Islet of Langerhans (tissue), 1 donor: Measurements from ENCODE around the gene N4BP3.

ENCODE experiments used
- FAIRE-seq: peaks from one replicate; lab custom pipeline; 2011; peaks lifted over from hg19 to GRCh38; lab: Jason Lieb, UNC

N4BP3 gene

DNA sequence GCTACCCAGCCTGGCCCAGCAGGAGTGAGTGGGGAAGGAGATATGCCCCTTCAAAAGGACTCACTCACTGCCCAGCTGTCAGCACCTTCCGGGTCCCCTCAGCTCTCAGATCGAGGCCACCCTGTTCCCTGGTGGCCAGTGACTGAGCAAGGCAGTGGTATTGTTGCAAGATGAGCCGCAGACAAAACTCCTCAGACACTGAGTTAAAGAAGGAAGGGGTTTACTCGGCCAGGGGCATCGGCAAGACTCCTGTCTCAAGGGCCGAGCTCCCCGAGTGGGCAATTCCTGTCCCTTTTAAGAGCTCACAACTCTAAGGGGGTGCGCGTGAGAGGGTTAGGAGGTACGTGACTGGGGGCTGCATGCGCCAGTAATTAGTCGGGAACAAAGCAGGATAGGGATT, 9.7 kb upstream of the N4BP3 start:
- no peak for FAIRE-seq

DNA sequence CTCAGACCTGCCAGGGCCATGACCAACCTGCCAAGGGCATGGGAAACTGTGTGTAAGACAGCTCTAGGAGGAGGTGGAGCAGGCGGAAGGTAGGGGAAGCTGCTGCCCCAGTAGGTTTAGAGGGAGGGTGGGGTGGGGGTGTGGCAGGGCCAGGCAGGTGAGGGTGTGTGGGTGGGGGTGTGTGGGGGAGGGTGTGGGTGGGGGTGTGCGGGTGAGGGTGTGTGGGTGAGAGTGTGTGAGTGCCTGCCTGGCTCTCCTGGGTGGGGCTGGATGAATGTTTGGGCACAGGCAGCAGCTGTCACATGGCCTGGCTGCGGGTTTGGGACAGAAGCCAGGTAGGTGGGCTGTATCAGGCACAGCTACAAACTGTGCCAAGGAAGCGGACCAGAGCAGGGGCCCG, 8.8 kb upstream of the N4BP3 start:
- no peak for FAIRE-seq

DNA sequence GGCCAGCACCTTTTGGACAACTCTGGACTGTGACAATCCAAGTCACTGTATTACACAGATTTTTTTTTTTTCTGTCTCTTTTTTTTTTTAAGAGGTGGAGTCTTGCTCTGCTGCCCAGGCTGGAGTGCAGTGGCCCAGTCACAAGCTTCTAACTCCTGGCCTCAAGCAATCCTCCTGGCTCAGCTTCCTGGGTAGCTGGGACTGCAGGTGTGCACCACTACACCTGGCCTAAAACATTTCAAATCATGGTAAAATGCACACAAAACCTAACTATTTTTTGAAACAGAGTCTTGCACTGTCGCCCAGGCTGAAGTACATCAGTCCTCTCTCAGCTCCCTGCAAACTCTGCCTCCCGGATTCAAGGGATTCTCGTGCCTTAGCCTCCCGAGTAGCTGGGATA, 7.2 kb upstream of the N4BP3 start:
- no peak for FAIRE-seq

GRCh38 chr5:178106556-178107239, 6.6 kb upstream of the N4BP3 start:
- FAIRE-seq: no peak

DNA sequence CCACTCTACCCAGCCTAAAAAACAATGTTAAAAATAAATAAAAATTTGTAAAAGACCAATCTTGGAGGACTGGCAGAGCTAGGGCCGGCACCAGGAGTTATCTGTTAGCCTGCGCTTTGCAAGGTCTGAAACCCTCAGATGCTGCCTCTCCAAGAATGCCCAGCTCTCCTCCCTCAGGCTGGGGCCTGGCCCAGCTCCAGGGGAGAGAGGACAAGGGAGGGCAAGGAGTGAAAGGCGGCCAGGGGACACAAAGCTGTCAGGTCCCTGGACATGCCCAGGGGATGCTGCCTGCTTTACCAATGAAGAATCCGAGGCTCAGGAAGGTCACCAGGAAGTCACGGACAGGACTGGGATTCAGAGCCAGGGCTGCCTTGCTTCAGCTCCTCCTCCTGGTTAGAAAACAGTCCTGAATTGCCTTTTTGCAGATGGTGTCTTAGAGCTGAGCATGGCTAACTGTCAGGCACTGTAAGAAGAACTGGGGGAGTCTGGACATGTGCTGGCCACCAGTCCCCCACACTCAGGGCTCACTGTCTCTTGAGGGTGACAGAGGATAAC, 5.5 kb upstream of the N4BP3 start:
- no peak for FAIRE-seq

DNA sequence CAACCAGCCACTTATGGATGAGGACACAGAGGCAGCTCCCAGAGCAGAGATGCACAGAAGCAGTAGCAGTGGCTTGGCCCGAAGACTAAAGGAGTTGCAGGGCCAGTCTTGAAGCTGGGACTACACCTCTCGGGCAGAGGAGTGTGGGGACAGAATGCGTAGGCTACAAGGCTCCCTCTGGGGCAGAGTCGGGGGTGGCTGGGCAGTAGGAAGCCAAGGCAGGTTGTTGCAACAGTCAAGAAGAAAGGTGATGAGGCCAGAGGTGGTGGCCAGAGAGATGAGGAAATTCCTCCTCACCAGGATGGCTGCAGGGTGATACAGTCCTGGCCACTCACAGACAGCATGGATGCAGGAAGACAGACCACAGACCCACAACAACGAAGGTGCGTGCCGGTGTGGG, 4.9 kb upstream of the N4BP3 start:
- FAIRE-seq: no peak

- FAIRE-seq: no peak
Observed at GRCh38 chr5:178108966-178109365, 4.4 kb upstream of the N4BP3 start.

DNA sequence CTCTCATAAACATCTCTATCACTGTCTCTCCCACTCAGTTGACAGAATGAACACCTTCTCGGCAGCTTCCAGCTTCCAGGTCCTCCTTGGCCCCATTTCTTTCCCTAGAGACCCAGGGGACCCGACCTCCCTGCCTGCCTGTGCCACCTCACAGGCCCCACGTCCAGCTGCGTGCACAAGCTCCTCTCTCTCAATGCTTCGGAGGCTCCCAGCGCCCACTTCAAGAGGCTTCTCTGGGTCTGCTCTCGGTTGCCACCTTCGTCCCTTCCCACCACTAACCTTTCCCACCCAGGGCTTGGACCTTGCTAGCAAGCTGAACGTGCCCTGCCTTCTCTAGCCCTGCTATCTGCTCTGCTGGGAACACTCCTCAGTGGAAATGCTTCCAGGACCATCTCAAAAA, 2.8 kb upstream of the N4BP3 start:
- no peak for FAIRE-seq

DNA sequence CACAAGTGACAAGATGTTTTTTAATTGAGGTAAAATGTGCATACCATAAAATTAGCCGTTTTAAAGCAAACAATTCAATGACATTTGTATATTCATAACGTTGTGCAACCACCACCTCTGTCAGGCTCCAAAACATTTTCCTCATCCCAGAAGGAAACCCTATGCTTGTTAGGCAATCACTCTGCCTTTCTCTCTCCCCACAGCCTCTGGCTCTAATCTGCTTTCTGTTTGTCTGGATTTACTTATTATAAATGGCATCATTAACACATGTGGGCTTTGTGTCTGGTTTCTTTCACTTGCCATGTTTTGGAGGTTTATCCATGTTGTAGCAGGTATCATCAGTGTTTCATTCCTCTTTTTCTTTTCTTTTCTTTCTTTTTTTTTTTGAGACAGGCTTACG, 1.4 kb upstream of the N4BP3 start:
- no peak for FAIRE-seq

- FAIRE-seq: no peak
Observed at GRCh38 chr5:178112545-178112944, 787 bp upstream of the N4BP3 start.

GRCh38 chr5:178113841-178114324, 551 bp downstream of the N4BP3 start:
- FAIRE-seq: no peak

- no peak for FAIRE-seq
Observed at GRCh38 chr5:178114325-178115135, 1.2 kb downstream of the N4BP3 start.

- FAIRE-seq: no peak
Observed at GRCh38 chr5:178115136-178115813, 1.9 kb downstream of the N4BP3 start.

GRCh38 chr5:178115814-178116142, 2.4 kb downstream of the N4BP3 start:
- FAIRE-seq: no peak

- no peak for FAIRE-seq
Observed at GRCh38 chr5:178116143-178116885, 3.0 kb downstream of the N4BP3 start.

- FAIRE-seq: no peak
Observed at GRCh38 chr5:178117923-178118701, 4.8 kb downstream of the N4BP3 start.

DNA sequence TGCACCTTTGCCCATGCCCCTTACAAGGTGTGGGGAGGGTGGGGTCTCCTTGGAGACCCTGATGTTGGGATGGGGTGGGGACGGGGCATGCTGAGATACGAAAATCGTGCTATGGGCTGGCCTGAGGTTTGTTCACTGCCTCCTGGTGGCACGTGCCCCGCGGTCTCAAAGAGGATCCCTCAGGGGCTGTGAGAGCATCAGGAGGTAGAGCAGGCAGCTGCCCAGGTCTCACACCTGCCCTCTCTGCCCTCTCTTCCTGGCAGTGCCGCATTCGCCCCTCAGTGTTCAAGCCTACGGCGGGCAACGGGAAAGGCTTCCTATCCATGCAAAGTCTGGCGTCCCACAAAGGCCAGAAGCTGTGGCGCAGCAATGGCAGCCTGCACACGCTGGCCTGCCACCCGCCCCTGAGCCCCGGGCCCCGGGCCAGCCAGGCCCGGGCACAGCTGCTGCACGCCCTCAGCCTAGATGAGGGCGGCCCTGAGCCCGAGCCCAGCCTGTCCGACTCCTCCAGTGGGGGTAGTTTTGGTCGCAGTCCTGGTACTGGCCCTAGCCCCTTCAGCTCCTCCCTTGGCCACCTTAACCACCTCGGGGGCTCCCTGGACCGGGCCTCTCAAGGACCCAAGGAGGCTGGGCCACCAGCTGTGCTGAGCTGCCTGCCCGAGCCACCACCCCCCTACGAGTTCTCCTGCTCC, 6.7 kb downstream of the N4BP3 start:
- no peak for FAIRE-seq

- peak; percentile 61 for FAIRE-seq
Observed at GRCh38 chr5:178120607-178121357, 7.5 kb downstream of the N4BP3 start.

GRCh38 chr5:178121391-178122276, 8.3 kb downstream of the N4BP3 start:
- FAIRE-seq: no peak
